Measurements from ENCODE around the gene CYB5RL. TPM values are rescaled to one million over a fixed set of nuclear protein-coding genes. Genes with fewer than 3 reads are reported as not detected.
"Not testable (repeated sequence)": the region's sequence is repeated elsewhere in the genome, so short reads cannot be mapped to it uniquely, and the experiment has no call there.

The CYB5RL gene
- total RNA-seq, 1 donor from 2014 or later = 3.7 TPM

DNA sequence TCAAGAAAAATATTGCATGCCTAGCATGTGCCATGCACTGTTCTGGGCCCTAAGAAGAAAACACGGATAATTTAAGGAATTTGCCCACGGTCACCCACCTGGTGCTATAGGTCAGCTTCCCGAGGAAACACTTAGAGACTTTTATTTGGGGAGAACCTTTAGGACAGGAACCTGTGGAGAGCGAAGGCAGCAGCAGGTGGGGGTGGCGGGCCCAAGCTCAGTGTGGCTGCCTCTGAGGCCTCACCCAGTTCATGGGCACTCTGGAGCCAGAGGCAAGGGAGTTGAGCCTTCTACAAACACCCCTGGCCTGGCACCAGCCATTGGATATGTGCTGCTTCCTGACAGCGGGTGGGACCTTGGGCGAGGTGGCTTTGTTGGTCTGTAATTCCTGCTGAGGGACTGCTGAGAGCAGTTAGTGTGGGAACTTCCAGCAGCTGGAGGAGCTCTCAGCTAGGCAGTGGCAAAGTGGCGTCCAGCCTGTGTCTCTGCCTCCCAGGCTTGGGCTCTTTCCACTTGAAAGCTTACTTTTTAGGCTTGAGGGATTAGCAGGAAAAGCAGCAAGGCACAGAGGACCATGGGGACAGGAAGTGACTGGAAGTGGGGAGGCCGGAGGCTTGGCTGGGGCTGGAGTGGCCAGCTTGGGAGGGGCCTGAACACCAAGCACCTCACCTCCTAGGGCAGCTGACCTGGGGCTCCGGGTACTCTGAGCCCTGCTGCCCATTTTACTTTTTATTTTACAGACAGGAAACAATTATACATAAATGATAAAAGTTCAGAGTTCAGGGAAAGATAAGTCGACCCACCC, 19.3 kb upstream of the CYB5RL start:
- peaks cover 26% of the 10 kb centered on the region for H3K4me1 ChIP-seq
- H3K9me3 ChIP-seq = no peaks in the 10 kb centered on the region
- H3K36me3 ChIP-seq = peaks cover 0 to 43% of the 10 kb centered on the region in 2 donors
- no peaks in the 10 kb centered on the region for H3K27me3 ChIP-seq
- no peak for DNase-seq (ENCODE audit: extremely low spot score in 2 of 2)
- intact Hi-C loops (cut with DNase I) = loop anchor here (10.0 kb wide), 1 partner anchor 266 kb away; no protein-coding TSS in a partner anchor
- H3K4me3 ChIP-seq = no peak overlapping the region
- TF ChIP-seq CTCF (IDR thresholded peaks at IDR 0.05) (no peak), POLR2A (IDR thresholded peaks at IDR 0.05) (no peak), POLR2AphosphoS5 (IDR thresholded peaks at IDR 0.05; ENCODE audit: insufficient read depth in 1 of 2, low read depth in 1 of 2) (no peak)
- peak overlapping the region; percentile 34 for H3K27ac ChIP-seq

DNA sequence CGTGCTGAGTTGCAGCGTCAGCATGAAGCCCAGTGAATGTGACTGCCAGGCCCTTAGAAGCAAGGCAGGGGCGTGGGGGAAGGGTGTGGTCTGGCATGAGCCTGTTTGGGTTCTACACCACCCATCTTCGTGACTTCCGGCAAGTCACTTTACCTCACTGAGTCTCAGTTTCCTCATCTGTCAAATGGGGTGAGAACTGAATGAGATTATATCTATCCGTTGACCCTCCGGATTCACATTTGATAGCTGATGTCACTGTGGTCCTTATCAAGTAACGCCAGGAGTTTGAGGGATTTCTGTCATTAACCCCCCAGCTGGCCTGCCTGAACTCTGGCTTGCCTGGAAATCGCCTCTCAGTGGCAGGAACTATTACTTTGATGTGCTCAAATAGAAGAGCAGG, 15.7 kb upstream of the CYB5RL start:
- intact Hi-C loops (cut with DNase I) = loop anchor here (10.0 kb wide), 1 partner anchor 269 kb away; no protein-coding TSS in a partner anchor

GRCh38 chr1:54212872-54213271, 13.0 kb upstream of the CYB5RL start:
- no peaks in the 10 kb centered on the region for H3K27me3 ChIP-seq
- no peak overlapping the region for H3K27ac ChIP-seq
- H3K36me3 ChIP-seq = peaks cover 0 to 94% of the 10 kb centered on the region in 2 donors
- H3K9me3 ChIP-seq = no peaks in the 10 kb centered on the region
- no peak for DNase-seq (ENCODE audit: extremely low spot score in 2 of 2)
- no peaks in the 10 kb centered on the region for H3K4me1 ChIP-seq
- H3K4me3 ChIP-seq = no peak overlapping the region
- TF ChIP-seq CTCF (IDR thresholded peaks at IDR 0.05) = no peak
- TF ChIP-seq POLR2AphosphoS5 (IDR thresholded peaks at IDR 0.05; ENCODE audit: insufficient read depth in 1 of 2, low read depth in 1 of 2) = no peak
- intact Hi-C loops (cut with DNase I) = loop anchor here (10.0 kb wide), 1 partner anchor 272 kb away; no protein-coding TSS in a partner anchor

More for the DNA sequence above, 15.7 kb upstream of the CYB5RL start:
- no peak for DNase-seq (ENCODE audit: extremely low spot score in 2 of 2)
- TF ChIP-seq POLR2A (IDR thresholded peaks at IDR 0.05) (no peak), POLR2AphosphoS5 (IDR thresholded peaks at IDR 0.05; ENCODE audit: insufficient read depth in 1 of 2, low read depth in 1 of 2) (no peak), CTCF (IDR thresholded peaks at IDR 0.05) (no peak)
- no peaks in the 10 kb centered on the region for H3K9me3 ChIP-seq
- no peak overlapping the region for H3K27ac ChIP-seq
- peaks cover 0 to 79% of the 10 kb centered on the region in 2 donors for H3K36me3 ChIP-seq
- H3K4me1 ChIP-seq = peaks cover 23% of the 10 kb centered on the region
- H3K4me3 ChIP-seq = no peak overlapping the region
- H3K27me3 ChIP-seq = no peaks in the 10 kb centered on the region

GRCh38 chr1:54207896-54208295, 8.1 kb upstream of the CYB5RL start:
- H3K9me3 ChIP-seq; H3K4me1 ChIP-seq; H3K27me3 ChIP-seq; DNase-seq (ENCODE audit: extremely low spot score in 2 of 2); H3K27ac ChIP-seq; H3K4me3 ChIP-seq; intact Hi-C loops (cut with DNase I): not testable (repeated sequence)
- H3K36me3 ChIP-seq = peaks cover 0 to 78% of the 10 kb centered on the region in 2 donors

DNA sequence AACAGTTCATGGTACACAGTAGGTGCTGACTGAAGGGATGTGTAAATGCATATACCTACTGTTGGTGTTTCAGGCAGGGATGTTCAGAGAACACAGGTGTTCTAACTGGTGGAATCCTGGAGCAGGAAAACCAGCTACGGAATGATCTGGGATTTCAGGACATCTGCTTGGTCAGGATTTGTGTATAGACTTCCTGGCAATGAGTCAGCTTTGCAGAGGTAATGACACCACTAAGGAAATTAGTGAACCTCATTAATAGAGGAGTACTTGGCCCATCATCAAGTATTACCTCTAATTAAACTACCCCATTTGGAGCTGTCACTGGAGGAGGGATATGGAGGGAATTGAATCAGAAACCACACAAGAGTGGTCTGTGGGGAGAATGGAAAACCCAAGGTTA, 7.5 kb upstream of the CYB5RL start:
- intact Hi-C loops (cut with DNase I) = no loop called here
- no peak for DNase-seq (ENCODE audit: extremely low spot score in 2 of 2)
- TF ChIP-seq POLR2A (IDR thresholded peaks at IDR 0.05) (no peak), POLR2AphosphoS5 (IDR thresholded peaks at IDR 0.05; ENCODE audit: insufficient read depth in 1 of 2, low read depth in 1 of 2) (no peak), CTCF (IDR thresholded peaks at IDR 0.05) (no peak)
- Histone ChIP-seq H3K4me3 (no peak overlapping the region), H3K27me3 (no peaks in the 10 kb centered on the region), H3K36me3 (peaks cover 0 to 72% of the 10 kb centered on the region in 2 donors), H3K27ac (no peak overlapping the region), H3K9me3 (no peaks in the 10 kb centered on the region), H3K4me1 (peaks cover 8% of the 10 kb centered on the region)
